Lower lobe of right lung (tissue), 2 donors: ENCODE results near the gene CLK2. TPM values are rescaled to one million over a fixed set of nuclear protein-coding genes. Genes with fewer than 3 reads are reported as not detected.
A peak's percentile ranks its signal among the peaks of the same experiment; 100 is the strongest.

Experiments used
- ATAC-seq, 2 donors: fragments of 200-7000 bp; cut with Tn5 transposase; one replicate each; pipeline ENCODE4 v1.9.1; 2020 to 2022; ENCODE audit warnings: mild to moderate bottlenecking in 2 of 2, moderate library complexity in 2 of 2
- DNase-seq: peaks from one replicate; pipeline ENCODE4 v3.0.0-alpha.2; 2020
- H3K27ac ChIP-seq: fragments of 200-600 bp; one replicate; pipeline ENCODE4 v1.8.0; 2022
- H3K27me3 ChIP-seq: fragments of 200-600 bp; one replicate; pipeline ENCODE4 v1.8.0; 2022; ENCODE audit warnings: low read depth
- H3K36me3 ChIP-seq: fragments of 200-600 bp; one replicate; pipeline ENCODE4 v1.8.0; 2022; ENCODE audit warnings: mild to moderate bottlenecking
- H3K4me1 ChIP-seq: fragments of 200-600 bp; one replicate; pipeline ENCODE4 v1.8.0; 2022
- H3K4me3 ChIP-seq: fragments of 200-600 bp; one replicate; pipeline ENCODE4 v1.8.0; 2022; ENCODE audit warnings: mild to moderate bottlenecking
- H3K9me3 ChIP-seq: fragments of 200-600 bp; one replicate; pipeline ENCODE4 v1.8.0; 2022
- CTCF ChIP-seq: fragments of 200-600 bp; IDR thresholded peaks from one replicate; pipeline ENCODE4 v1.8.0; 2022; ENCODE audit warnings: antibody characterized with exemption, mild to moderate bottlenecking
- intact Hi-C: fragments of 100-400 bp; cut with DNase I; formaldehyde crosslinking; loops from one replicate; pipeline ENCODE4 v1.11.0; 2022
- long read RNA-seq: library from polyadenylated mRNA; unstranded; transcript quantifications from one replicate; pipeline ENCODE4 v2.0.0, GENCODE V29; 2021
- total RNA-seq: library from RNA; stranded (reverse); fragmentation: NEBNext Ultra II Directional; extraction: Animal tissue kit (Norgen Biotek cat#: 25700); gene quantifications from one replicate; pipeline ENCODE4 v1.2.1, GENCODE V29; 2021
- donor health status: DM: no; HTN: yes; CAD: no; lungs with severe emphysema.

The CLK2 gene
- 51.1 TPM for total RNA-seq
- long read RNA-seq, transcript CLK2-202 (13 exons, 1,934 nt) = minor isoform, 13 of 93 reads
- long read RNA-seq, transcript CLK2-203 (13 exons, 2,166 nt) = major isoform, 27 of 93 reads
- long read RNA-seq, partial matches to known transcripts = 10 of 93 reads
- long read RNA-seq, other reads (novel, unspliced or antisense) = 39 of 93 reads

GRCh38 chr1:155273343-155274245, at the start of gene CLK2:
Gene CLK2, minus strand, starts transcription at chr1:155273504. Its CDS starts 2,527 bp downstream, at chr1:155270977.
- H3K36me3 ChIP-seq = peaks cover 34% of the 10 kb centered on the region
- H3K4me1 ChIP-seq = peaks cover 44% of the 10 kb centered on the region
- DNase-seq (peak; percentile 98), ATAC-seq (peak; percentile 94 to 95)
- TF ChIP-seq CTCF = no peak
- no peaks in the 10 kb centered on the region for H3K27me3 ChIP-seq
- H3K27ac ChIP-seq = peak within 1 kb of the TSS; percentile 92
- H3K4me3 ChIP-seq = peak within 1 kb of the TSS; percentile 83
- H3K9me3 ChIP-seq = no peaks in the 10 kb centered on the region
- intact Hi-C loops = no loop called here

GRCh38 chr1:155322571-155322952, 49.3 kb upstream of the CLK2 start:
- TF ChIP-seq CTCF = no peak
- Histone ChIP-seq H3K27me3 (no peaks in the 10 kb centered on the region), H3K9me3 (no peaks in the 10 kb centered on the region), H3K36me3 (peaks cover 45% of the 10 kb centered on the region), H3K4me3 (peak overlapping the region; percentile 95), H3K4me1 (peaks cover 38% of the 10 kb centered on the region), H3K27ac (peak overlapping the region; percentile 94)
- peak; percentile 53 for DNase-seq
- intact Hi-C loops = no loop called here
- no peak for ATAC-seq

- intact Hi-C loops = no loop called here
- DNase-seq = no peak
- peak overlapping the region; percentile 94 for H3K27ac ChIP-seq
Measured at GRCh38 chr1:155321639-155322503, 48.6 kb upstream of the CLK2 start.

GRCh38 chr1:155320661-155321617, 47.6 kb upstream of the CLK2 start, which contains the start of gene RUSC1:
Gene RUSC1, plus strand, starts transcription at chr1:155320894. Its CDS starts 880 bp downstream, at chr1:155321774.
- intact Hi-C loops = no loop called here
- no peak for TF ChIP-seq CTCF
- no peak for ATAC-seq

More at GRCh38 chr1:155321639-155322503, 48.6 kb upstream of the CLK2 start:
- H3K27me3 ChIP-seq = no peaks in the 10 kb centered on the region
- no peak for TF ChIP-seq CTCF
- H3K9me3 ChIP-seq = no peaks in the 10 kb centered on the region
- H3K4me3 ChIP-seq = peak overlapping the region; percentile 95
- ATAC-seq = no peak
- H3K36me3 ChIP-seq = peaks cover 45% of the 10 kb centered on the region
- peaks cover 38% of the 10 kb centered on the region for H3K4me1 ChIP-seq

More at GRCh38 chr1:155320661-155321617, 47.6 kb upstream of the CLK2 start, which contains the start of gene RUSC1:
- Histone ChIP-seq H3K36me3 (peaks cover 43% of the 10 kb centered on the region), H3K9me3 (no peaks in the 10 kb centered on the region), H3K4me3 (peak within 1 kb of the TSS; percentile 95), H3K27ac (peak within 1 kb of the TSS; percentile 44), H3K27me3 (no peaks in the 10 kb centered on the region), H3K4me1 (peaks cover 38% of the 10 kb centered on the region)
- peak; percentile 84 for DNase-seq
